Right lobe of liver (tissue), 6 donors: ENCODE data around the gene GLYATL1B. TPM values are rescaled to one million over a fixed set of nuclear protein-coding genes. Genes with fewer than 3 reads are reported as not detected.
"Not testable (repeated sequence)": the region's sequence is repeated elsewhere in the genome, so short reads cannot be mapped to it uniquely, and the experiment has no call there.

Source experiments
- ATAC-seq, 4 donors: fragments of 200-7000 bp; cut with Tn5 transposase; one replicate each; pipeline ENCODE4 v1.9.1; 2020; ENCODE audit warnings: mild to moderate bottlenecking in 4 of 4, moderate library complexity in 4 of 4
- DNase-seq, 3 donors: peaks; one replicate each; pipeline ENCODE4 v3.0.0-alpha.2; 2020
- H3K27ac ChIP-seq, 3 donors: fragments of 200-600 bp; one replicate each; pipeline ENCODE4 v1.8.0; 2022
- H3K27me3 ChIP-seq, 2 donors: fragments of 200-600 bp; one replicate each; pipeline ENCODE4 v1.8.0; 2022
- H3K36me3 ChIP-seq, 4 donors: fragments of 200-600 bp; sonication (generic) in 1 of 4; one replicate each; pipeline versions ENCODE4 v1.5.1 to v1.8.0; 2017 to 2022; ENCODE audit warnings: control low read depth in 1 of 4
- H3K4me1 ChIP-seq, 4 donors: fragments of 200-600 bp; sonication (generic) in 1 of 4; one replicate each; pipeline versions ENCODE4 v1.5.1 to v1.8.0; 2017 to 2022; ENCODE audit warnings: control low read depth in 1 of 4
- H3K4me3 ChIP-seq, 3 donors: fragments of 200-600 bp; one replicate each; pipeline ENCODE4 v1.8.0; 2022
- H3K9me3 ChIP-seq, 4 donors: fragments of 200-600 bp; sonication (generic) in 1 of 4; one replicate each; pipeline versions ENCODE4 v1.5.1 to v1.8.0; 2017 to 2022; ENCODE audit warnings: control low read depth in 1 of 4
- CTCF ChIP-seq, 4 donors: fragments of 200-600 bp in 3 of 4; fragments of 450-650 bp in 1 of 4; IDR thresholded peaks; one replicate each; pipeline versions ENCODE4 v1.5.1 to v1.8.0; 2016 to 2022; ENCODE audit warnings: antibody characterized with exemption in 4 of 4, mild to moderate bottlenecking in 2 of 4
- POLR2A ChIP-seq: fragments of 450-650 bp; IDR thresholded peaks from one replicate; pipeline ENCODE4 v1.6.1; 2017; ENCODE audit warnings: antibody characterized with exemption, mild to moderate bottlenecking
- WGBS: methylation state at CpG from one replicate; pipeline ENCODE4 v1.1.6; 2018; ENCODE audit warnings: low coverage, low lambda C conversion rate; ENCODE audit not compliant: insufficient coverage; ENCODE audit errors: missing lambda C conversion rate; 5-methylcytosine and 5-hydroxymethylcytosine counted together
- intact Hi-C, 2 donors: fragments of 100-400 bp; cut with DNase I; formaldehyde crosslinking; loops; one replicate each; pipeline versions ENCODE4 v1.11.2 to v1.14.1; 2022
- total RNA-seq, 6 experiments: library from RNA; depleted of rRNA in 2 of 6; stranded (reverse); fragments of >200 nt in 2 of 6; fragmentation: NEBNext Ultra II Directional in 3 of 6; extraction: Animal tissue kit (Norgen Biotek cat#: 25700) in 3 of 6; gene quantifications; one replicate each; pipeline versions ENCODE4 v1.1.0 to v1.2.4, GENCODE V29; 2016 to 2023
- donor health status: DM: no; HTN: yes; CAD: no.
- donor health status: DM: no; HTN: no; CAD: no.
- donor health status: DM: no; HTN: no; CAD: no.
- donor health status: DM: no; HTN: yes; CAD: no.
- donor health status: DM: no; HTN: yes; CAD: no.

GLYATL1B gene
- total RNA-seq, 6 experiments from 2014 or later, result 2.6 TPM; not detected in 5

- peak overlapping the region in 2 of 3 donors; percentile 12 to 16 for H3K4me3 ChIP-seq
- ATAC-seq, result peak; percentile 13 to 47 (median 40)
- WGBS, result 17% methylated on average over 23 of the region's 23 CpGs
These were observed 16.2 kb downstream of the GLYATL1B start for GRCh38 chr11:59102259-59102765.

GRCh38 chr11:59106363-59107336, 20.5 kb downstream of the GLYATL1B start, which contains the start of gene FAM111B:
TSS of gene FAM111B (plus strand) at chr11:59107237. CDS start at chr11:59109626, 2,389 bp downstream.
- WGBS, result 0% methylated on average over 23 of the region's 64 CpGs
- peak; percentile 96 to 98 (median 98) for ATAC-seq
- Histone ChIP-seq H3K4me1 (peaks cover 0 to 11% (median 0%) of the 10 kb centered on the region in 4 donors), H3K36me3 (no peaks in the 10 kb centered on the region), H3K27me3 (no peaks in the 10 kb centered on the region), H3K9me3 (no peaks in the 10 kb centered on the region), H3K27ac (no peak within 1 kb of the TSS), H3K4me3 (peak within 1 kb of the TSS; percentile 54 to 65 (median 59))
- DNase-seq, result peak; percentile 86 to 90 (median 89)
- TF ChIP-seq CTCF (IDR thresholded peaks at IDR 0.05) (peak in 3 of 4 donors; percentile 21 to 29 (median 22)), POLR2A (no peak)
- intact Hi-C loops, result no loop called here

More at GRCh38 chr11:59102259-59102765, 16.2 kb downstream of the GLYATL1B start:
- no peaks in the 10 kb centered on the region for H3K36me3 ChIP-seq
- DNase-seq, result peak; percentile 34 to 62 (median 49)
- peaks cover 0 to 12% (median 0%) of the 10 kb centered on the region in 4 donors for H3K4me1 ChIP-seq
- no peak for TF ChIP-seq POLR2A
- TF ChIP-seq CTCF (IDR thresholded peaks at IDR 0.05), result peak in 3 of 4 donors; percentile 20 to 29 (median 26)
- no peak overlapping the region for H3K27ac ChIP-seq
- no peaks in the 10 kb centered on the region for H3K27me3 ChIP-seq
- intact Hi-C loops, result no loop called here
- H3K9me3 ChIP-seq, result no peaks in the 10 kb centered on the region

GRCh38 chr11:59107721-59108120, 21.6 kb downstream of the GLYATL1B start:
- H3K27me3 ChIP-seq, H3K27ac ChIP-seq, H3K36me3 ChIP-seq, H3K9me3 ChIP-seq, intact Hi-C loops, H3K4me3 ChIP-seq, H3K4me1 ChIP-seq, DNase-seq, ATAC-seq: not testable (repeated sequence)
- 23% methylated on average over 8 of the region's 10 CpGs for WGBS

GRCh38 chr11:59112494-59112893, 26.4 kb downstream of the GLYATL1B start:
- no peaks in the 10 kb centered on the region for H3K4me1 ChIP-seq
- WGBS, result 80% methylated on average over 2 of the region's 2 CpGs
- TF ChIP-seq CTCF (IDR thresholded peaks at IDR 0.05), result no peak
- no peak for TF ChIP-seq POLR2A
- DNase-seq, result no peak
- no peaks in the 10 kb centered on the region for H3K27me3 ChIP-seq
- no peaks in the 10 kb centered on the region for H3K36me3 ChIP-seq
- no peak overlapping the region for H3K4me3 ChIP-seq
- H3K27ac ChIP-seq, result no peak overlapping the region
- ATAC-seq, result no peak
- intact Hi-C loops, result no loop called here
- H3K9me3 ChIP-seq, result no peaks in the 10 kb centered on the region

GRCh38 chr11:59114344-59114743, 28.2 kb downstream of the GLYATL1B start:
- TF ChIP-seq CTCF (IDR thresholded peaks at IDR 0.05), result no peak
- Histone ChIP-seq H3K27me3 (no peaks in the 10 kb centered on the region), H3K27ac (no peak overlapping the region), H3K4me1 (no peaks in the 10 kb centered on the region), H3K9me3 (peaks cover 0 to 7% (median 2%) of the 10 kb centered on the region in 4 donors), H3K4me3 (no peak overlapping the region), H3K36me3 (no peaks in the 10 kb centered on the region)
- WGBS, result 93% methylated on average over 3 of the region's 3 CpGs
- intact Hi-C loops, result no loop called here
- no peak for ATAC-seq
- DNase-seq, result no peak
